ENCODE data around the gene HDDC3.

The HDDC3 gene

DNA sequence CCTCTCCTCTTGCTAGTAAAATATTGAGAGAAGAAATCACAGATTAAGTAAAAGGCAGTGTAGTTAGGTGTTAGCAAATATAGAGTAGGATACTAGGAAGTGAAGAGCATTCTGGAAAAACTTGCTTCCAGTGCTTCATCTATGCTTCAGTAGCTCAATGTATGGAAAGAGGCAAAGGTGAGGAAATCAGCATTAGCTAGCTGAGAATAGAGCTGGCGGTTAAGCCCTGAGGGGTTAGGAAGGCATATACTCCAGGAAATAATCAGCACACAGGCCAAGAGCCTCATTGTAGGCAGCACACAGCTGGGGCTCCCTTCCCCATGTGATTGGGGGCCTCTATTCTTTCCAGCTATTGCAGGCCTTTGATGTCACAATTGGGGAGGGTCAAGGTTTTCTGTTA is 36.1 kb upstream of the HDDC3 start:
- TF ChIP-seq, protein P1, sequence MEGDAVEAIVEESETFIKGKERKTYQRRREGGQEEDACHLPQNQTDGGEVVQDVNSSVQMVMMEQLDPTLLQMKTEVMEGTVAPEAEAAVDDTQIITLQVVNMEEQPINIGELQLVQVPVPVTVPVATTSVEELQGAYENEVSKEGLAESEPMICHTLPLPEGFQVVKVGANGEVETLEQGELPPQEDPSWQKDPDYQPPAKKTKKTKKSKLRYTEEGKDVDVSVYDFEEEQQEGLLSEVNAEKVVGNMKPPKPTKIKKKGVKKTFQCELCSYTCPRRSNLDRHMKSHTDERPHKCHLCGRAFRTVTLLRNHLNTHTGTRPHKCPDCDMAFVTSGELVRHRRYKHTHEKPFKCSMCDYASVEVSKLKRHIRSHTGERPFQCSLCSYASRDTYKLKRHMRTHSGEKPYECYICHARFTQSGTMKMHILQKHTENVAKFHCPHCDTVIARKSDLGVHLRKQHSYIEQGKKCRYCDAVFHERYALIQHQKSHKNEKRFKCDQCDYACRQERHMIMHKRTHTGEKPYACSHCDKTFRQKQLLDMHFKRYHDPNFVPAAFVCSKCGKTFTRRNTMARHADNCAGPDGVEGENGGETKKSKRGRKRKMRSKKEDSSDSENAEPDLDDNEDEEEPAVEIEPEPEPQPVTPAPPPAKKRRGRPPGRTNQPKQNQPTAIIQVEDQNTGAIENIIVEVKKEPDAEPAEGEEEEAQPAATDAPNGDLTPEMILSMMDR (IDR thresholded peaks at IDR 0.05) = no peak
- no peak for TF ChIP-seq ZFX (IDR thresholded peaks at IDR 0.05; ENCODE audit: borderline replicate concordance)
- H3K27ac ChIP-seq = no peak overlapping the region

DNA sequence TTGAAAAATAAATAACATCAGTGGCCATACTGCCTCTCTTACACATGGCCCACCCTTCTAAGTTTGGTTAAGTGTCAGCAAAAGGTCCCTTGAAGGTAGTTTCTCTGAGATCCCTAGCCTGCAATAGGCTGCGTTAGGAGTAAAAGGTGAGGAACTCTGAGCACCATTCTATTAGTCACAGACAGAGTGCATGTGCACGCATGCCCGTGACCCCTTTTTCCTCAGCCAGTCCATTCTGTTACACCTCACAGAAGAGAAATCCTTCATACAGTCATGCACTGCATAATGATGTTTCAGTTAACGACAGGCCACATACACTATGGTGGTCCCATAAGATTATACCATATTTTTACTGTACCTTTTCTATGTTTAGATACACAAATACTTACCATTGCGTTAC is 34.9 kb upstream of the HDDC3 start:
- H3K27ac ChIP-seq = no peak overlapping the region
- no peak for TF ChIP-seq ZFX (IDR thresholded peaks at IDR 0.05; ENCODE audit: borderline replicate concordance)

DNA sequence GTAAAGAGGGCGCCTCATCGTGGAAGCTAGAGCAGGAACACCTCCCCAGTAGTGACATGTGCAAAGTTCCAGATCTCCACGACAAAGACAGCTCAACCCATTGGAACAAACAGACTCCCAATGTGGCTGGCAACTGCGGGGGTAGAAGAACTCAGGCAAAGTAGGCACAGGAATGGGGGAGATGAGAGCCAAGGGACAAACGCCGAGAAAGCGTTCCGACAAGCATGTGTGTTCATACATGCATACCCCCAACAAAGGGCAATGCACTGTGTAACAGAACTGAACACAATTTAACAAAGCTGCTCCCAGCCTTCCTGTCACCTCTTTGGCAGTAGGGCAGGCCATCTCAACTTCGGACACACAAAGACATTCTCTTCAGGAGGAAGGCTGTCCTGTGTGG is 33.9 kb upstream of the HDDC3 start:
- no peak for TF ChIP-seq ZFX (IDR thresholded peaks at IDR 0.05; ENCODE audit: borderline replicate concordance)
- TF ChIP-seq, protein P1 (IDR thresholded peaks at IDR 0.05) = no peak
- H3K27ac ChIP-seq = no peak overlapping the region

DNA sequence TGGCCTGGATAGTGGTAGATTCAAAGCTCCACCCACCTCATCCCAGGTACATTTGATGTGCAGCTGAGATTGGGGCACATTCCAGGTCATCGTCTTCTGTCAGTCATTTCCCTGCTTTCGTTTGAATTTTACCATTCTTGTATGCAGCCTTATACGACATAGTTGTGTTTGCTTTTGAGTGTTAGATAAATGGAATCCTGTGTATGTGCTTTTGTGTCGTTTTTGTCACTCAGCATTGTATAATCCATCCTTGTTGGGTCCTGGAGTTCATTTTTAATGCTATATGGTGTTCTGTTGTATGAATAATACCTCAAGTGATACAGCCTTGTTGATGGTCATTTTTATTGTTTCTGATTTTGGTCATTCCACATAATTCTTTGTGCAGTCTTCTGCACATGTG is 29.7 kb upstream of the HDDC3 start:
- H3K27ac ChIP-seq = no peak overlapping the region
- TF ChIP-seq, protein P1 (IDR thresholded peaks at IDR 0.05) = no peak
- TF ChIP-seq ZFX (IDR thresholded peaks at IDR 0.05; ENCODE audit: borderline replicate concordance) = no peak

DNA sequence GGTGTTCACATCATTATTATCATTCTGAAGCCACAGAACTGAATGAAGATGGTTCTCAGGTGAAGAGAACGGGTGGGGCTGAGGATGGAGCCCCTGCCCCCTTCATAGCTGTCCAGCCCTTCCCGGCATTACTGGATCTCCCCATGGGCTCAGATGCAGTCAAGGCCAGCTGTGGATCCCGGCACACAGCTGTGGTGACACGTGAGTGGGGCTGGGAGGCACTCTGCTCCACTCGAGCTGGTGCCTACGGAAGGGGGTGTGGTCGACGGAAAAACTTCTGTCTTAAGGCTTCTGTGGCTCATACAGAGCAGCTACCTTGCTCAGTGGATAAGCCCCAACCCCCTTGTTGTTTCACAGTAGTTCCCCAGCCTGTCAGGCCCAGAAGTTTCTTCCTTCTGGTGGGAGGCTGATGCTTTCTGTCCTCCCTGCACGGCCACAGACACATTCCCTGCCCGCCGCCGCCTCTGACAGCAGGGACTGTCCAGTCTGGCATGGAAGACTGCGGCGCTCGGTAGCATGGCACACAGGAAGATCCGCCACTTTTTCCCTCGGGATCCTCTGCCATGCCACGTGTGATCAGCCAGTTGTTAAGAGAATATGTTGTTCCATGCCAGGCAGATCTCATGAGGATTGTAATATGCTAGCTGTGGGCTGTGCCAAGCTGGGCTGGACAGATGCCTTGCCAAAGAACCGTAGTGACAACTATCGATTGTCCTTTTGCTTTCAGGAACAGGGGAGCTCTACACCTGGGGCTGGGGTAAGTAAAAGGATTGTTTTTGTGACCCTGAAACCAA is 28.1 kb upstream of the HDDC3 start:
- no peak overlapping the region for H3K27ac ChIP-seq
- no peak for TF ChIP-seq ZFX (IDR thresholded peaks at IDR 0.05; ENCODE audit: borderline replicate concordance)
- TF ChIP-seq, protein P1 (IDR thresholded peaks at IDR 0.05) = no peak

DNA sequence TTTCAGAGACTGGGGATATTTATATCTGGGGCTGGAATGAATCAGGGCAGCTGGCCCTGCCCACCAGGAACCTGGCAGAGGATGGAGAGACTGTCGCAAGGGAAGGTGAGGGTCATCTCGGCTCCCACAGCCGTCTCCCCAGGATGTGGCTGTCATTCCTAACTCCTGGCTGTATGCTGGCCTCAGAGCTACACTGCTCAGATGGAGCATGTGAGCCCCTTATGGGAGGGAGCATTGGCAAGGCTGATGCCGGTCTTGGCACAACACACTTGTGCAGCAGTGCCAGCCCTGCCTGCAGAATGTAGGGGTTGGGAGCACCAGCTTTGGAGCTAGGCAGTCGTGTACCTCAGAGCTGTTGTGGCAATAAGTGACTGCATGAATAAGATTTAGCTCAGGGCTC is 27.5 kb upstream of the HDDC3 start:
- no peak overlapping the region for H3K27ac ChIP-seq
- TF ChIP-seq ZFX (IDR thresholded peaks at IDR 0.05; ENCODE audit: borderline replicate concordance) = no peak
- TF ChIP-seq, protein P1 (IDR thresholded peaks at IDR 0.05) = no peak

DNA sequence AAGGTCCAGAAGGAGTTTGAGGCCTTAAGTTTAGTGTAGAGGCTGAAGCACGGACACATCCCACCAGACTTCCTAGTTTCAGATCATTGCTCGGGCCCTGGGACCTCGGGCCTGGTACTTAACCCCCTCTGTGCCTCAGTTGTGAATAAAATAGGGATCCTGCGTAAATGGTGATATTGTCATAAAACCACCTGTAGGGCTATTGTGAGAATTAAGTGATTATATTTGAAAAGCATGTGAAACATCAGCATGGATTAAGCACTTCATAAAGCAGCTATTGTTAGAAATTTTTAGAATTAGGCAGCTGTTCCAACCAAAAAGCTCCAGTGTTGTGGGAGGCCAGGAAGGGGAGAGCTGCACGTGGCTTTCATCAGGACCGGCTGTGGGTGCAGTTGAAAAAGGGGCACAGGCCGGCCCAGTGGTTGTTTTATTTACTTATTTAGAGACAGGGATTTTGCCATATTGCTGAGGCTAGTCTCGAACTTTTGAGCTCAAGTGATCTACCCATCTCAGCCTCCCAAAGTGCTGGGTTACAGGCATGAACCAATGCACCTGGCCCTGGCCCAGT is 26.8 kb upstream of the HDDC3 start:
- TF ChIP-seq ZFX (IDR thresholded peaks at IDR 0.05; ENCODE audit: borderline replicate concordance) = no peak
- TF ChIP-seq, protein P1 (IDR thresholded peaks at IDR 0.05) = no peak
- H3K27ac ChIP-seq = no peak overlapping the region
